Trophoblast cell (in vitro differentiated cells and primary cell): ENCODE results near the gene ATP12A.
A peak's percentile ranks its signal among the peaks of the same experiment; 100 is the strongest.

ENCODE experiments used
- DNase-seq, 2 donors: peaks; one replicate each; pipeline ENCODE4 v3.0.0-alpha.2; 2016
- H2AFZ ChIP-seq: 2 replicates; pipeline ENCODE4 v1.6.1; 2013; ENCODE audit warnings: low read length, moderate library complexity, mild to moderate bottlenecking; ENCODE audit not compliant: insufficient read depth, poor library complexity
- H2AK5ac ChIP-seq: 2 replicates; pipeline ENCODE4 v1.6.1; 2013; ENCODE audit warnings: mild to moderate bottlenecking, low read length
- H2BK120ac ChIP-seq: 2 replicates; pipeline ENCODE4 v1.6.1; 2013; ENCODE audit warnings: low read length, mild to moderate bottlenecking, moderate library complexity; ENCODE audit not compliant: insufficient read depth, poor library complexity
- H2BK12ac ChIP-seq: 2 replicates; pipeline ENCODE4 v1.6.1; 2013; ENCODE audit warnings: mild to moderate bottlenecking, low read length, moderate library complexity
- H2BK5ac ChIP-seq: 2 replicates; pipeline ENCODE4 v1.6.1; 2013; ENCODE audit warnings: low read length, low read depth, moderate library complexity, mild to moderate bottlenecking; ENCODE audit not compliant: poor library complexity
- H3K14ac ChIP-seq: 2 replicates; pipeline ENCODE4 v1.6.1; 2013; ENCODE audit warnings: mild to moderate bottlenecking, low read length
- H3K18ac ChIP-seq: 2 replicates; pipeline ENCODE4 v1.6.1; 2013; ENCODE audit warnings: mild to moderate bottlenecking, low read length
- H3K23ac ChIP-seq: 2 replicates; pipeline ENCODE4 v1.6.1; 2013; ENCODE audit warnings: low read length
- H3K27ac ChIP-seq: 2 replicates; pipeline ENCODE4 v1.5.1; 2013; ENCODE audit warnings: low read depth, mild to moderate bottlenecking, inconsistent platforms, low read length, moderate library complexity
- H3K27me3 ChIP-seq: 2 replicates; pipeline ENCODE4 v1.6.1; 2013; ENCODE audit warnings: inconsistent platforms, mild to moderate bottlenecking, low read length, moderate library complexity; ENCODE audit not compliant: insufficient read depth
- H3K36me3 ChIP-seq, 2 experiments: 1 replicate in 1 of 2; 2 replicates in 1 of 2; pipeline ENCODE4 v1.6.1; 2013; ENCODE audit warnings: low read length in 2 of 2, mild to moderate bottlenecking in 2 of 2, moderate library complexity in 1 of 2; ENCODE audit not compliant: insufficient read depth in 2 of 2, control insufficient read depth in 1 of 2
- H3K4ac ChIP-seq: 2 replicates; pipeline ENCODE4 v1.6.1; 2013; ENCODE audit warnings: low read depth, mild to moderate bottlenecking, low read length, moderate library complexity
- H3K4me1 ChIP-seq, 2 experiments: 1 replicate in 1 of 2; 2 replicates in 1 of 2; pipeline ENCODE4 v1.6.1; 2013; ENCODE audit warnings: low read length in 2 of 2, mild to moderate bottlenecking in 2 of 2, moderate library complexity in 1 of 2; ENCODE audit not compliant: insufficient read depth in 2 of 2, control insufficient read depth in 1 of 2
- H3K4me2 ChIP-seq: 2 replicates; pipeline ENCODE4 v1.6.1; 2013; ENCODE audit warnings: inconsistent platforms, mild to moderate bottlenecking, low read length, moderate library complexity
- H3K4me3 ChIP-seq: 2 replicates; pipeline ENCODE4 v1.5.1; 2013; ENCODE audit warnings: mild to moderate bottlenecking, low read depth, low read length, inconsistent platforms
- H3K79me1 ChIP-seq: one replicate; pipeline ENCODE4 v1.6.1; 2013; ENCODE audit warnings: low read length
- H3K79me2 ChIP-seq: 2 replicates; pipeline ENCODE4 v1.6.1; 2013; ENCODE audit warnings: low read length, mild to moderate bottlenecking; ENCODE audit not compliant: control insufficient read depth, insufficient read depth, poor library complexity
- H3K9ac ChIP-seq: 2 replicates; pipeline ENCODE4 v1.6.1; 2013; ENCODE audit warnings: mild to moderate bottlenecking, low read length
- H3K9me3 ChIP-seq: 2 replicates; pipeline ENCODE4 v1.6.1; 2013; ENCODE audit warnings: low read depth, mild to moderate bottlenecking, control low read depth, inconsistent platforms, low read length; ENCODE audit not compliant: insufficient read depth
- H4K12ac ChIP-seq: 2 replicates; pipeline ENCODE4 v1.6.1; 2013; ENCODE audit warnings: low read depth, mild to moderate bottlenecking, low read length, moderate library complexity
- H4K8ac ChIP-seq: 2 replicates; pipeline ENCODE4 v1.6.1; 2013; ENCODE audit warnings: low read depth, mild to moderate bottlenecking, low read length, moderate library complexity
- H4K91ac ChIP-seq: one replicate; pipeline ENCODE4 v1.6.1; 2013; ENCODE audit warnings: low read depth, mild to moderate bottlenecking, low read length, moderate library complexity
- WGBS: extraction: QIAGEN DNeasy Blood & Tissue Kit; methylation state at CpG from one replicate; pipeline ENCODE4 v1.1.7; 2013; ENCODE audit warnings: missing lambda C conversion rate; ENCODE audit not compliant: insufficient read length, insufficient coverage; ENCODE audit errors: extremely low coverage; 5-methylcytosine and 5-hydroxymethylcytosine counted together

The ATP12A gene

DNA sequence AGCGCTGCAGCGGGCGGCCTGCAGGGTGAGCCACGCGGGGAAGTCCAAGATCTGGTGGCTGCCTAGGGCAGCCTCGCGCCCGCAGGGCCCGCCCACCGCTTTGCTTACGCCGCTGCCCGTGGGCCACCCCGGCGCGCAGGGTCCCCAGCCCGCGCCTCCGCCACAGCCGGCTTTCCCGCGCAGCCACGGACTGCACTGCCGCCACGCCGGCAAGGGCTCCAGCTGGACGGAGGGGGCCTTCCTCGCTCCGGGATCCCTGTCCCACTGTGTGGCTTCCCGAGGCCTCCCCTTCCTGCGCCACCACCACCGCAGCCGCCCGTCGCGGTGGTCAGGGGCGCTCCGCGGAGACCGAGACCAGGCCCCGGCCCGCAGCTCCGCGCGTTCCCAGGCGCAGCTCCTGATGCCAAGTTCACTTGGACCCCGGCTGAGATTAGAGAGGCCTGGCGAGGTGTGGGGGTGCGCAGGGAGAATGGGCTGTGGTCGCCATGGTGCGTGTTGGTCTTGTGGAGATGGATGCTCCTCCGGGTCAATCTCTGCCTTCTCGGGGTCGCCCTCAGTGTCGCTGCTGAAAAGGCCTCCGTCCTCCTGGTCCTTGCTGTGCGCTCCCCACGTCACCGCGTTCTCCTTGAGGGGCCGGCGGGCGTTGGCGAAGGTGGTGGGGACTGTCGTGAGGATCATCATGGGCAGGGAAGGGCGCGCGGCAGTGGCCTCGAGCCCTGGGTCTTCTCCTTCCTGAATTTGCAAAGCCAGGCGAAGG lies 65.8 kb downstream of the ATP12A start:
- no peak for DNase-seq
- Histone ChIP-seq H3K9ac (no peak overlapping the region), H3K18ac (no peak overlapping the region), H3K27me3 (peaks cover 43% of the 10 kb centered on the region), H3K36me3 (no peaks in the 10 kb centered on the region), H3K4me1 (peaks cover 14 to 18% of the 10 kb centered on the region in 2 experiments), H3K79me2 (no peaks in the 10 kb centered on the region), H3K9me3 (peaks cover 14% of the 10 kb centered on the region), H3K23ac (no peak overlapping the region), H3K14ac (no peak overlapping the region), H4K91ac (no peak overlapping the region), H2AFZ (no peak overlapping the region), H3K4me2 (peak overlapping the region; percentile 90), H2AK5ac (no peak overlapping the region), H2BK12ac (no peak overlapping the region), H3K79me1 (no peaks in the 10 kb centered on the region), H2BK5ac (no peak overlapping the region), H4K12ac (no peak overlapping the region), H4K8ac (no peak overlapping the region), H3K4me3 (peak overlapping the region; percentile 4), H3K4ac (no peak overlapping the region), H2BK120ac (no peak overlapping the region), H3K27ac (no peak overlapping the region)
- no CpG with 5 or more reads among the region's 70 CpGs for WGBS

DNA sequence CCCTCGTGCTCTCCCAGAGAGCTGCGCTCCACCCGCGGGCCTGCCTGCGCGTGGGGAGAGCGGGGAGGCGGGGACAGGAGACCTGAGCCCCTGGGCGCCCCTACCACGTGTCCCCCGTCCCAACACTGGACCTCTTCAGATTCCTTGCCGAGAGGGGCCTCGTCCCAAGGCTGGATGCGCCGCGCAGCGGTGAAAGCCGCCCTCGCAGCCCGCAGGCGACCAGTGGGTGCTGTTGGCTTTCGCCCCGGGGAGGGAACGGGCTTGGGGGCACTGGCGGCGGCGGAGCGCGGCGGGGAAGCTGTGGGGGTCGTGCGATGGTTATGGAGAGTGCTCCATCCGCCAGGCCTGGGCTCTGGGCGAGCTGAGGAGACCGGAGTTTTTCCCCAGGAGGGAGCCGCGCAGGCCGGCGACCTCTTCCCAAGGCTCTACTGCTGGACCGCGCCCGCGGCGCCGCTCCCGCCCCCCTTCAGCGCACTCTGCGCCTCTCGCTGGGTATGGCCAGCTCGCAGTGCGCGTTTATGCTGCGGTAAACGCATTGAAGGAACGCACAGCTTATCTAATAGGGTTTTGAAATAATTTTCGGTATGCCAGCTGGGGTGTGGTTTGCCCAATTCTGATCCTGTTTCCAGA lies 66.5 kb downstream of the ATP12A start:
- no peak overlapping the region for H4K8ac ChIP-seq
- H3K4ac ChIP-seq: no peak overlapping the region
- no peaks in the 10 kb centered on the region for H3K36me3 ChIP-seq
- H3K4me3 ChIP-seq: no peak overlapping the region
- H3K9ac ChIP-seq: no peak overlapping the region
- no peak overlapping the region for H4K91ac ChIP-seq
- no peak overlapping the region for H2BK12ac ChIP-seq
- no peaks in the 10 kb centered on the region for H3K79me1 ChIP-seq
- H3K27me3 ChIP-seq: peaks cover 43% of the 10 kb centered on the region
- H3K27ac ChIP-seq: no peak overlapping the region
- peak in 1 of 2 donors; percentile 31 for DNase-seq
- H2AK5ac ChIP-seq: no peak overlapping the region
- H4K12ac ChIP-seq: no peak overlapping the region
- H3K9me3 ChIP-seq: peaks cover 14% of the 10 kb centered on the region
- no peak overlapping the region for H3K14ac ChIP-seq
- WGBS: no CpG with 5 or more reads among the region's 56 CpGs
- peaks cover 14 to 18% of the 10 kb centered on the region in 2 experiments for H3K4me1 ChIP-seq
- H3K18ac ChIP-seq: no peak overlapping the region
- no peak overlapping the region for H2AFZ ChIP-seq
- H2BK5ac ChIP-seq: no peak overlapping the region
- no peak overlapping the region for H2BK120ac ChIP-seq
- no peak overlapping the region for H3K23ac ChIP-seq
- peak overlapping the region; percentile 90 for H3K4me2 ChIP-seq
- H3K79me2 ChIP-seq: no peaks in the 10 kb centered on the region

DNA sequence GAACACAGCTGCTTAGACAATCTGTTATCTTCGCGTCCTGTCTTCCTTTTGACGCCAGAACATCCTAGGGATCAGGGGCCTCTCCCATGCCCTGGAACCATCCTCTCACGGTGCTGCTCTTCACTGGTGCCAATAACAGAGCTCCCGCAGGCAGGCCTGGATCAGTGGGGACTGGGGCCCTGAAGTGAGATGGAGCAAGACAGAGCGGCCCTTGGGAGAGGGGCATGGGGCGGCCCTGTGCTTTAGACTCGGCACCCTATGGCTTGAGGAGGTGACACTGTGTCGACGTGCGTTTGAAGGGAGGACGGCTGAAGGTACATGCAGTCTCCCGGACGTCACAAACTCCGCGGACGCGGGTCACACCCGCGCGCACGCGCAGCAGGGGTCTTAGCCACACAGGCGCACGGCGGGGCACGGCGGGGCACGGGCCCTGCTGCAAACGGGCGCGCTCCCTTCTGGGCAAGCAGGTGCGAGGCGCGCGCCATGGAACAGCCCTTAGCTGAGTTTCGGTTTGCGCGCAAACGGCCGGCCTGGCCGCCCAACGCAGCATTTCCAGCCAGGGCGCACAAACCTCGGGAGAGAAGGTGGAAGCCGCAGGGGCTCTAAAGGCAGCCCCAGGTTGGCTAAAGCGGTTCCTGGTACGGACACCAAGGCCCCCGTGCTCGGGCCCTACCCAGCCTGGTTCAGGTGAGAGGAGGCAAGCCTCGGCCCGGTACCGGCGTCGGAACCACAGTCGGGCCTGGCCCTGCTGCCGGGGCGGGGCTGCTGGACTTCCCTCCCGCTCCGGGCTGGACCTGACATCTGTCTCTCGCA lies 67.2 kb downstream of the ATP12A start:
- no peak overlapping the region for H2BK5ac ChIP-seq
- no peak overlapping the region for H3K9ac ChIP-seq
- no peaks in the 10 kb centered on the region for H3K79me1 ChIP-seq
- H3K4me2 ChIP-seq: peak overlapping the region; percentile 90
- DNase-seq: peak in 1 of 2 donors; percentile 11
- H3K79me2 ChIP-seq: no peaks in the 10 kb centered on the region
- no peak overlapping the region for H2BK120ac ChIP-seq
- H3K4me1 ChIP-seq: peaks cover 14 to 18% of the 10 kb centered on the region in 2 experiments
- WGBS: no CpG with 5 or more reads among the region's 61 CpGs
- no peak overlapping the region for H3K4ac ChIP-seq
- H2AFZ ChIP-seq: peak overlapping the region; percentile 66
- no peak overlapping the region for H2BK12ac ChIP-seq
- no peak overlapping the region for H3K23ac ChIP-seq
- H3K9me3 ChIP-seq: peaks cover 14% of the 10 kb centered on the region
- no peak overlapping the region for H3K14ac ChIP-seq
- no peak overlapping the region for H4K8ac ChIP-seq
- H3K36me3 ChIP-seq: no peaks in the 10 kb centered on the region
- H3K27me3 ChIP-seq: peaks cover 43% of the 10 kb centered on the region
- H4K12ac ChIP-seq: no peak overlapping the region
- H3K18ac ChIP-seq: no peak overlapping the region
- H3K27ac ChIP-seq: no peak overlapping the region
- no peak overlapping the region for H2AK5ac ChIP-seq
- H3K4me3 ChIP-seq: peak overlapping the region; percentile 65
- no peak overlapping the region for H4K91ac ChIP-seq

DNA sequence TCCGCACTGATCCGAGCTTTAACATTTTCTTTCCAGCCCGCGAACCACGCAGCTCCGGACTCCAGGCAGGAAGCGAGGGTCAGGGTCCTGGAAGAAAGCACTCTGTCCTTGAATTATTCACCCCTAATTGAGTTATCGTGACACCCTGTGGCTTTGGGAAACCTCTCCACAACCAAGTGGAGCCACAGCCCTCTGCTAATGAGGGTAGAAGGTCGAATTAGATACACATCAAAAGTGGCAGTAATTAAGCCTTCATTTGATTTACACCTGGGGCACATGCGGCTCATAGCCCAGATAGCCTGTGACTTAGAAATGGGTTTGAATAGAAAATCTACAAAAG lies 67.8 kb downstream of the ATP12A start:
- H3K4me1 ChIP-seq: peaks cover 14 to 18% of the 10 kb centered on the region in 2 experiments

More for the DNA sequence above, 67.8 kb downstream of the ATP12A start:
- H3K4ac ChIP-seq: no peak overlapping the region
- no peak overlapping the region for H3K14ac ChIP-seq
- no peaks in the 10 kb centered on the region for H3K79me2 ChIP-seq
- no peak overlapping the region for H2BK12ac ChIP-seq
- H2BK120ac ChIP-seq: no peak overlapping the region
- H3K18ac ChIP-seq: no peak overlapping the region
- H3K4me3 ChIP-seq: peak overlapping the region; percentile 65
- H2AK5ac ChIP-seq: no peak overlapping the region
- no peak for DNase-seq
- H3K9ac ChIP-seq: no peak overlapping the region
- H2AFZ ChIP-seq: no peak overlapping the region
- peak overlapping the region; percentile 90 for H3K4me2 ChIP-seq
- H3K27ac ChIP-seq: no peak overlapping the region
- no peak overlapping the region for H2BK5ac ChIP-seq
- H3K79me1 ChIP-seq: no peaks in the 10 kb centered on the region
- no peak overlapping the region for H4K91ac ChIP-seq
- WGBS: no CpG with 5 or more reads among the region's 10 CpGs
- no peak overlapping the region for H3K23ac ChIP-seq
- H3K36me3 ChIP-seq: no peaks in the 10 kb centered on the region
- H3K27me3 ChIP-seq: peaks cover 40% of the 10 kb centered on the region
- H3K9me3 ChIP-seq: peaks cover 14% of the 10 kb centered on the region
- no peak overlapping the region for H4K12ac ChIP-seq
- H4K8ac ChIP-seq: no peak overlapping the region
